GM12878 (cell line): ENCODE measurements around the gene CLECL1. TPM values are rescaled to one million over a fixed set of nuclear protein-coding genes. Genes with fewer than 3 reads are reported as not detected.
A peak's percentile ranks its signal among the peaks of the same experiment; 100 is the strongest.

Experiments
- BACH1 ChIP-seq: fragments of 450-650 bp; IDR thresholded peaks from 2 replicates; pipeline ENCODE4 v1.6.1; 2017; ENCODE audit warnings: mild to moderate bottlenecking, borderline replicate concordance
- BMI1 ChIP-seq: fragments of 450-650 bp; IDR thresholded peaks from 2 replicates; pipeline ENCODE4 v1.6.1; 2016; ENCODE audit warnings: mild to moderate bottlenecking, moderate library complexity, borderline replicate concordance
- BRCA1 ChIP-seq: IDR thresholded peaks from 2 replicates; pipeline ENCODE4 v1.6.1; 2011; ENCODE audit warnings: low read depth, low read length, improper control_type of control experiment
- CHD2 ChIP-seq: IDR thresholded peaks from 2 replicates; pipeline ENCODE4 v1.6.1; 2011; ENCODE audit warnings: low read depth, low read length, improper control_type of control experiment, borderline replicate concordance
- CREM ChIP-seq: IDR thresholded peaks from 2 replicates; pipeline ENCODE4 v1.6.1; 2014; ENCODE audit warnings: antibody characterized with exemption, low read depth
- EED ChIP-seq: sonication (generic); IDR thresholded peaks from 2 replicates; pipeline ENCODE4 v1.6.1; 2016; ENCODE audit warnings: antibody characterized with exemption, low read depth
- GABPA ChIP-seq: IDR thresholded peaks from 2 replicates; pipeline ENCODE4 v1.6.1; 2014; ENCODE audit warnings: antibody characterized with exemption, low read depth, mild to moderate bottlenecking, inconsistent platforms
- HDAC2 ChIP-seq: fragments of 200-600 bp; sonication (generic); IDR thresholded peaks from 2 replicates; pipeline ENCODE4 v1.6.1; 2017
- IRF4 ChIP-seq: IDR thresholded peaks from 2 replicates; pipeline ENCODE4 v1.6.1; 2011; ENCODE audit warnings: low read depth, low read length
- KLF5 ChIP-seq: fragments of 450-650 bp; IDR thresholded peaks from 2 replicates; pipeline ENCODE4 v1.6.1; 2014; ENCODE audit warnings: mild to moderate bottlenecking; ENCODE audit not compliant: partially characterized antibody
- MTA2 ChIP-seq: fragments of 450-650 bp; IDR thresholded peaks from 2 replicates; pipeline ENCODE4 v1.6.1; 2016; ENCODE audit warnings: low read depth, mild to moderate bottlenecking, moderate library complexity
- NFYB ChIP-seq: IDR thresholded peaks from 2 replicates; pipeline ENCODE4 v1.6.1; 2011; ENCODE audit warnings: low read depth, mild to moderate bottlenecking, low read length, improper control_type of control experiment, moderate library complexity; ENCODE audit not compliant: insufficient read depth
- RELA ChIP-seq: fragments of 450-650 bp; IDR thresholded peaks from 2 replicates; pipeline ENCODE4 v1.8.0; 2014; ENCODE audit warnings: borderline replicate concordance; ENCODE audit not compliant: partially characterized antibody
- TARDBP ChIP-seq: IDR thresholded peaks from 2 replicates; pipeline ENCODE4 v1.6.1; 2016; ENCODE audit warnings: borderline replicate concordance
- TCF3 ChIP-seq: IDR thresholded peaks from 2 replicates; pipeline ENCODE4 v1.6.1; 2012; ENCODE audit warnings: low read depth, mild to moderate bottlenecking, low read length, borderline replicate concordance; ENCODE audit not compliant: insufficient read depth
- polyA plus RNA-seq, 11 experiments: library from polyadenylated mRNA; depleted of rRNA in 4 of 11; unstranded in 6 of 11; stranded (reverse) in 5 of 11; fragments of >200 nt; fragmentation: Nextera tagmentation in 4 of 11; fragmentation: Illumina TruSeq in 1 of 11; extraction: Ambion mirVana in 4 of 11; extraction: Trizol in 1 of 11; gene quantifications; 1 replicate in 1 of 11; 2 replicates in 10 of 11; pipeline versions ENCODE4 v1.2.1 to v1.2.3, GENCODE V29; 2011 to 2016; ENCODE audit warnings: inconsistent platforms in 2 of 11, missing spikeins in 2 of 11, low read depth in 1 of 11
- total RNA-seq, 4 experiments: library from RNA; depleted of rRNA in 3 of 4; stranded (reverse); fragments of >200 nt in 3 of 4; fragmentation: Illumina TruSeq in 1 of 4; extraction: Trizol in 1 of 4; gene quantifications; 2 replicates each; pipeline versions ENCODE4 v1.2.1 to v1.2.3, GENCODE V29; 2013 to 2021
- TF ChIP-seq, protein P1 (sequence below): IDR thresholded peaks from 2 replicates; pipeline ENCODE4 v1.6.1; 2011; ENCODE audit warnings: borderline replicate concordance, low read depth, mild to moderate bottlenecking, moderate library complexity, mixed read lengths, low read length; ENCODE audit not compliant: insufficient read depth; ENCODE audit errors: extremely low read length
- TF ChIP-seq, protein P2 (sequence below): fragments of 450-650 bp; IDR thresholded peaks from 2 replicates; pipeline ENCODE4 v1.6.1; 2017; ENCODE audit warnings: mild to moderate bottlenecking, low read depth, inconsistent platforms; ENCODE audit not compliant: poor library complexity, severe bottlenecking
- TF ChIP-seq, protein P3 (sequence below): fragments of 150-350 bp; IDR thresholded peaks from 2 replicates; pipeline ENCODE4 v1.6.1; 2016; ENCODE audit warnings: low read depth, low read length
- TF ChIP-seq, protein P4 (sequence below): IDR thresholded peaks from 2 replicates; pipeline ENCODE4 v1.6.1; 2011; ENCODE audit warnings: mild to moderate bottlenecking, low read depth, low read length, moderate library complexity; ENCODE audit not compliant: insufficient replicate concordance
- TF ChIP-seq, protein P5 (sequence below): fragments of 450-650 bp; IDR thresholded peaks from 2 replicates; pipeline ENCODE4 v1.6.1; 2017; ENCODE audit warnings: mild to moderate bottlenecking

CLECL1 gene
- total and polyA plus RNA-seq, 10 of the 15 experiments (the other 5 are each of a cell fraction or from before 2014, with no cell fraction given): 4.6 to 56.5 (median 46.4) TPM

DNA sequence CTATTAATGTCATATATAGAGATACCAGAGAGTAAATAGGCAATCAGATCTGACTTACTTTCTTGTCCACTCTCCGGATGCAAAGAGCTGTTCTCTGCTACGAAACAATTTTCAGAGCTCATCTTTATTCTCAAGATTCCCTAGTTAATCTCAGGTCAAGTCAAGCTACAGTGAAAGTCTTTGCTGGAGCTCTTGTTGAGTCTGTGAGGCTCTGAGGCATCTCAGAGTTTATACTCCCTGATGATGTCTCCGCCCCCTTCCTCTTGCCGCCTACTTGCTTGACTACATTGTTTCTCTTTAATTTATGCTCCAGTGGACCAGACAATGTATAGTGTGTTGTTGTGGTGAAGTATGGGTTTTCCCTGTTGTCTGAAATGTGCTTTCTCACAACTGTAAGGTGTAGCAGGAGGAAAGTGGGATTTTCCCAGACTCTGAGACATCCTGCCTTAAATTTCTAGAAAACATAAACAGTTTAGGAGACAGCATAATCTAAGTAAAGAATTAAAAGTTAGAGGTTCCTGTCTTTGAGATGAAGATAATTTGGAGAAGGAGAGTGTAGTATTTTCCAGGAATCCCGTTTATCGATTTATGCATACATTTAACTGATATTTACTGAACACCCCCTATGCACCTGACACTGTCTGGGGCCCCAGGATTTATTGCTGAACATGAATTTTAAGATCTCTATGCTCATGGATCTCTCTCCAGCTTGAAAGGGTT lies 28.0 kb upstream of the CLECL1 start, which contains the start of gene CD69 (continued):
- TF ChIP-seq HDAC2 (no peak), MTA2 (peak; percentile 75), BMI1 (no peak), GABPA (no peak), CREM (peak; percentile 70; the same call in 1 of the 2 replicates), TCF3 (peak; percentile 76; the same call in 1 of the 2 replicates), CHD2 (peak; percentile 51; the same call in 1 of the 2 replicates), RELA (peak; percentile 93), BACH1 (0 out of 2 replicates have a peak, but pooled peaks have one; percentile 60), BRCA1 (no peak), TARDBP (no peak), NFYB (no peak), KLF5 (peak; percentile 52), IRF4 (peak; percentile 55; the same call in 1 of the 2 replicates), EED (peak; percentile 86)
- TF ChIP-seq, protein P1, sequence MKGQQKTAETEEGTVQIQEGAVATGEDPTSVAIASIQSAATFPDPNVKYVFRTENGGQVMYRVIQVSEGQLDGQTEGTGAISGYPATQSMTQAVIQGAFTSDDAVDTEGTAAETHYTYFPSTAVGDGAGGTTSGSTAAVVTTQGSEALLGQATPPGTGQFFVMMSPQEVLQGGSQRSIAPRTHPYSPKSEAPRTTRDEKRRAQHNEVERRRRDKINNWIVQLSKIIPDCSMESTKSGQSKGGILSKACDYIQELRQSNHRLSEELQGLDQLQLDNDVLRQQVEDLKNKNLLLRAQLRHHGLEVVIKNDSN: no peak
- TF ChIP-seq, protein P2, sequence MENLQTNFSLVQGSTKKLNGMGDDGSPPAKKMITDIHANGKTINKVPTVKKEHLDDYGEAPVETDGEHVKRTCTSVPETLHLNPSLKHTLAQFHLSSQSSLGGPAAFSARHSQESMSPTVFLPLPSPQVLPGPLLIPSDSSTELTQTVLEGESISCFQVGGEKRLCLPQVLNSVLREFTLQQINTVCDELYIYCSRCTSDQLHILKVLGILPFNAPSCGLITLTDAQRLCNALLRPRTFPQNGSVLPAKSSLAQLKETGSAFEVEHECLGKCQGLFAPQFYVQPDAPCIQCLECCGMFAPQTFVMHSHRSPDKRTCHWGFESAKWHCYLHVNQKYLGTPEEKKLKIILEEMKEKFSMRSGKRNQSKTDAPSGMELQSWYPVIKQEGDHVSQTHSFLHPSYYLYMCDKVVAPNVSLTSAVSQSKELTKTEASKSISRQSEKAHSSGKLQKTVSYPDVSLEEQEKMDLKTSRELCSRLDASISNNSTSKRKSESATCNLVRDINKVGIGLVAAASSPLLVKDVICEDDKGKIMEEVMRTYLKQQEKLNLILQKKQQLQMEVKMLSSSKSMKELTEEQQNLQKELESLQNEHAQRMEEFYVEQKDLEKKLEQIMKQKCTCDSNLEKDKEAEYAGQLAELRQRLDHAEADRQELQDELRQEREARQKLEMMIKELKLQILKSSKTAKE: peak; percentile 98
- TF ChIP-seq, protein P3, sequence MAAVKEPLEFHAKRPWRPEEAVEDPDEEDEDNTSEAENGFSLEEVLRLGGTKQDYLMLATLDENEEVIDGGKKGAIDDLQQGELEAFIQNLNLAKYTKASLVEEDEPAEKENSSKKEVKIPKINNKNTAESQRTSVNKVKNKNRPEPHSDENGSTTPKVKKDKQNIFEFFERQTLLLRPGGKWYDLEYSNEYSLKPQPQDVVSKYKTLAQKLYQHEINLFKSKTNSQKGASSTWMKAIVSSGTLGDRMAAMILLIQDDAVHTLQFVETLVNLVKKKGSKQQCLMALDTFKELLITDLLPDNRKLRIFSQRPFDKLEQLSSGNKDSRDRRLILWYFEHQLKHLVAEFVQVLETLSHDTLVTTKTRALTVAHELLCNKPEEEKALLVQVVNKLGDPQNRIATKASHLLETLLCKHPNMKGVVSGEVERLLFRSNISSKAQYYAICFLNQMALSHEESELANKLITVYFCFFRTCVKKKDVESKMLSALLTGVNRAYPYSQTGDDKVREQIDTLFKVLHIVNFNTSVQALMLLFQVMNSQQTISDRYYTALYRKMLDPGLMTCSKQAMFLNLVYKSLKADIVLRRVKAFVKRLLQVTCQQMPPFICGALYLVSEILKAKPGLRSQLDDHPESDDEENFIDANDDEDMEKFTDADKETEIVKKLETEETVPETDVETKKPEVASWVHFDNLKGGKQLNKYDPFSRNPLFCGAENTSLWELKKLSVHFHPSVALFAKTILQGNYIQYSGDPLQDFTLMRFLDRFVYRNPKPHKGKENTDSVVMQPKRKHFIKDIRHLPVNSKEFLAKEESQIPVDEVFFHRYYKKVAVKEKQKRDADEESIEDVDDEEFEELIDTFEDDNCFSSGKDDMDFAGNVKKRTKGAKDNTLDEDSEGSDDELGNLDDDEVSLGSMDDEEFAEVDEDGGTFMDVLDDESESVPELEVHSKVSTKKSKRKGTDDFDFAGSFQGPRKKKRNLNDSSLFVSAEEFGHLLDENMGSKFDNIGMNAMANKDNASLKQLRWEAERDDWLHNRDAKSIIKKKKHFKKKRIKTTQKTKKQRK: no peak
- TF ChIP-seq, protein P4, sequence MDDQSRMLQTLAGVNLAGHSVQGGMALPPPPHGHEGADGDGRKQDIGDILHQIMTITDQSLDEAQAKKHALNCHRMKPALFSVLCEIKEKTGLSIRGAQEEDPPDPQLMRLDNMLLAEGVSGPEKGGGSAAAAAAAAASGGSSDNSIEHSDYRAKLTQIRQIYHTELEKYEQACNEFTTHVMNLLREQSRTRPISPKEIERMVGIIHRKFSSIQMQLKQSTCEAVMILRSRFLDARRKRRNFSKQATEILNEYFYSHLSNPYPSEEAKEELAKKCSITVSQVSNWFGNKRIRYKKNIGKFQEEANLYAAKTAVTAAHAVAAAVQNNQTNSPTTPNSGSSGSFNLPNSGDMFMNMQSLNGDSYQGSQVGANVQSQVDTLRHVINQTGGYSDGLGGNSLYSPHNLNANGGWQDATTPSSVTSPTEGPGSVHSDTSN: no peak
- TF ChIP-seq, protein P5, sequence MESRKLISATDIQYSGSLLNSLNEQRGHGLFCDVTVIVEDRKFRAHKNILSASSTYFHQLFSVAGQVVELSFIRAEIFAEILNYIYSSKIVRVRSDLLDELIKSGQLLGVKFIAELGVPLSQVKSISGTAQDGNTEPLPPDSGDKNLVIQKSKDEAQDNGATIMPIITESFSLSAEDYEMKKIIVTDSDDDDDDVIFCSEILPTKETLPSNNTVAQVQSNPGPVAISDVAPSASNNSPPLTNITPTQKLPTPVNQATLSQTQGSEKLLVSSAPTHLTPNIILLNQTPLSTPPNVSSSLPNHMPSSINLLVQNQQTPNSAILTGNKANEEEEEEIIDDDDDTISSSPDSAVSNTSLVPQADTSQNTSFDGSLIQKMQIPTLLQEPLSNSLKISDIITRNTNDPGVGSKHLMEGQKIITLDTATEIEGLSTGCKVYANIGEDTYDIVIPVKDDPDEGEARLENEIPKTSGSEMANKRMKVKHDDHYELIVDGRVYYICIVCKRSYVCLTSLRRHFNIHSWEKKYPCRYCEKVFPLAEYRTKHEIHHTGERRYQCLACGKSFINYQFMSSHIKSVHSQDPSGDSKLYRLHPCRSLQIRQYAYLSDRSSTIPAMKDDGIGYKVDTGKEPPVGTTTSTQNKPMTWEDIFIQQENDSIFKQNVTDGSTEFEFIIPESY: no peak
